Bronchial epithelial cell (primary cell): ENCODE data around the gene MSRB2. TPM values are rescaled to one million over a fixed set of nuclear protein-coding genes. Genes with fewer than 3 reads are reported as not detected.
A peak's percentile ranks its signal among the peaks of the same experiment; 100 is the strongest.

Experiments
- DNase-seq: peaks from one replicate; pipeline ENCODE4 v3.0.0-alpha.2; 2010; ENCODE audit warnings: low read depth
- FAIRE-seq: peaks from 2 replicates; lab custom pipeline; 2011; peaks lifted over from hg19 to GRCh38; lab: Jason Lieb, UNC
- H3K27me3 ChIP-seq: 2 replicates; pipeline ENCODE4 v1.5.1; 2011; ENCODE audit warnings: low read length; ENCODE audit not compliant: control insufficient read depth, insufficient read depth
- H3K36me3 ChIP-seq: 2 replicates; pipeline ENCODE4 v1.5.1; 2011; ENCODE audit warnings: low read length; ENCODE audit not compliant: control insufficient read depth, insufficient read depth
- H3K4me3 ChIP-seq: 2 replicates; pipeline ENCODE4 v1.5.1; 2011; ENCODE audit warnings: mild to moderate bottlenecking, low read depth, low read length, control low read depth
- CTCF ChIP-seq: IDR thresholded peaks from 2 replicates; pipeline ENCODE4 v1.5.1; 2011; ENCODE audit warnings: mild to moderate bottlenecking, moderate library complexity, low read length, control low read depth, inconsistent platforms; ENCODE audit not compliant: insufficient read depth, severe bottlenecking
- total RNA-seq: library from RNA; depleted of rRNA; stranded (reverse); fragments of >200 nt; gene quantifications from 2 replicates; pipeline ENCODE4 v1.2.1, GENCODE V29; 2014

The MSRB2 gene
- total RNA-seq, 1 donor from 2014 or later, result 11.1 TPM

- peak; percentile 12 for TF ChIP-seq CTCF
- FAIRE-seq (no peak), DNase-seq (no peak)
- peaks cover 3% of the 10 kb centered on the region for H3K27me3 ChIP-seq
- no peak overlapping the region for H3K4me3 ChIP-seq
- no peaks in the 10 kb centered on the region for H3K36me3 ChIP-seq
Measured at GRCh38 chr10:23081891-23082290, 13.5 kb upstream of the MSRB2 start.

- DNase-seq, result no peak
- Histone ChIP-seq H3K4me3 (no peak overlapping the region), H3K36me3 (no peaks in the 10 kb centered on the region), H3K27me3 (no peaks in the 10 kb centered on the region)
- no peak for TF ChIP-seq CTCF
- no peak for FAIRE-seq
Measured at GRCh38 chr10:23088609-23089008, 6.8 kb upstream of the MSRB2 start.

GRCh38 chr10:23094786-23095403, 484 bp upstream of the MSRB2 start:
- DNase-seq (peak; percentile 37), FAIRE-seq (no peak)
- H3K36me3 ChIP-seq, result no peaks in the 10 kb centered on the region
- peak overlapping the region; percentile 56 for H3K4me3 ChIP-seq
- H3K27me3 ChIP-seq, result no peaks in the 10 kb centered on the region
- no peak for TF ChIP-seq CTCF

- H3K36me3 ChIP-seq, result no peaks in the 10 kb centered on the region
- no peaks in the 10 kb centered on the region for H3K27me3 ChIP-seq
- peak overlapping the region; percentile 56 for H3K4me3 ChIP-seq
- no peak for TF ChIP-seq CTCF
- FAIRE-seq (no peak), DNase-seq (peak; percentile 35)
Measured at GRCh38 chr10:23095966-23096801, 805 bp downstream of the MSRB2 start.

GRCh38 chr10:23096802-23097549, 1.6 kb downstream of the MSRB2 start:
- Histone ChIP-seq H3K36me3 (no peaks in the 10 kb centered on the region), H3K4me3 (peak overlapping the region; percentile 56), H3K27me3 (no peaks in the 10 kb centered on the region)
- DNase-seq (peak; percentile 46), FAIRE-seq (no peak)
- no peak for TF ChIP-seq CTCF
